Measurements from ENCODE around the gene ADGRG6.
A peak's percentile ranks its signal among the peaks of the same experiment; 100 is the strongest.
"Not testable (repeated sequence)": the region's sequence is repeated elsewhere in the genome, so short reads cannot be mapped to it uniquely, and the experiment has no call there.

ADGRG6 gene

DNA sequence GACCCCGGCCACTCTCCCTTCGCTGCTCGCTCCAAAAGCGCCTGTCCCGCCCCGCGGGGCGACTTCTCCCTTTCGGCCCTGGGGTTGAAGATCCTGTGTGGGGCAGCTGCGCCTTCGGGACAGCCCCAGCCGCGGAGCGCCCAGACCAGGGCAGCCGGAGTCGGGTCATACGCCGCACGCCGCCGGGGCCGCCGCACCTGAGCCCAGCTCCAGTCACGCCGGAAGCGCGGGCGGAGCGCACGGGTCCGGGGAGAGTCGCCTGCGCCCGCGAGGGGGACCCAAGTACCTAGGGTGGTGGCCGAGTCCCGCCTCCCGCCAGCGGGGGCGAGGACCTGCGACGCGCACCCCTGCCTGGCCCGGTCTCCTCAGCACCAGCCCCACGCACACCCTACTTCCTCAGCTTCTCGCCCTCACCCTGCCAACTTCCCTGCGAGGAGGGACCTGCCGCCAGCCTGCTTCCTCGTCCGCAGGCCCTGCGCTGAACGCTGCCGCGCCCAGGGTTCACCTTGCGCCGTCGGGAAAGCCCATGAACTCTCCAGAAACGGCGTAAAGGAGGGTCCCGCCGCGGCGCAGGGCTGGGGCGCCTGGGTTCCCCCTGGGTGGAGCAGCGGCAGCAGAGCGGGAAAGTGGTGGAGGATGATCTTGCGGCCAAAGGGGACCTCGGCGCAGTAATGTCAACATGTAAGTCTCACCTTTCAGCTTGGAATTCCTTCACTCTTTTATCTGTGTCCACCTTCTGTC lies at the start of gene ADGRG6:
ADGRG6 (plus strand) TSS at position 357 of the 741 bp plus-strand sequence; CDS start at position 680, 323 bp downstream.
- DNase-seq (ENCODE audit: low spot score) = peak; percentile 47

DNA sequence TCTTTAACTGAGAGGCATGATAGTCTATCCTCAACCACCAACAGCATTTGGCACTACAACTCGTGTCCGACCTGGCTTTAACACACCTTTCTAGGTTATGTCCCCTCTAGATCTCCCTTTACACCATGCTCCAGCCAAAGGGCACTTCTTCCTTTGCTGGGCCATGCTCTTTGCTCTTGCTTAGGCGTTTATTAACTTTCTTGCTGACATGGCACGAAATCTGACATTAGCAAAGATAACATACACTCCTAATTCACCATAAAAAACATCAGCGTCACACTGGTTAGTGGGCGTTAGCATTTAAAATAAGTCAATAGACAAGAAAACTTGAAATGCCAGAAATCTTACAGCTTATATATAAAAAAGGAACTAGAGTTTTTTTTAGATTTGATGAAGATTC lies 47.3 kb upstream of the ADGRG6 start:
- no peak for DNase-seq (ENCODE audit: low spot score)

DNA sequence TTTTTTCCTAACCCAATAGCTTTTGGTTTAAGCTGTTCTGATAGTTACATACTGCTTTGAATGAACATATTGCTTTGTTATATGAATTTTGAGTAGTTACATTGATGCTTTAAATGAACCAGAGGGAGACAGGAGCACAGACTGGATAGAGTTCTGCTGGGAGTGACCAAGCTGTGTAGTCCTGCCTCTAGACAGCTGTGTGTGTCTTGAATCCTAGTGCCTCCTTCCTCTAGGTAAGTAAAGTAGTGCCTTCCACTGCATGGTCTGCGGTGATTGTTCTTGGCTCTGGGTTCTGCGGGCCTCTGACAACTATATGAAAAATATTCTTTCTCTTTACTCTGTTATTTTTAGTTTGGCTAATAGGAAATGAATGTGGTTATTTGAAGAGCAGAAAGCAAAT lies 46.0 kb upstream of the ADGRG6 start:
- no peak for DNase-seq (ENCODE audit: low spot score)

DNA sequence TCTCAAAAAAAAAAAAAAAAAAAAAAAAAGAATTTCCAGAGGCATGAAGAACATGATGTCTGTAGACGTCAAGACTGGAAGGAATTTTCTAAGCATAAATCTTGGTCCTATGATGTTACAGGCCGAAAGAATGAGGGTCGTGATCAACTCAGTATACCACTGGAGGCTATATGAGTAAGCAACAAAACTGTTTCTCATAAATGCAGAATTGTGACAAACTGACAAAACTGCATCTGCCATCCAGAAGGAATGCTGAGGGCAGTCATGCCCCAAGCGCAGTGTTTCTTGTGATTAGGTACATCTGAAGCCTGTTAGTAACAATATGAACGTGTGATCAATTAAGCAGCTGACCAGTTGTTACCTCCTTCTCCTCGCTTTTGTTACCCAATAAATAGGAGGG lies 43.5 kb upstream of the ADGRG6 start:
- DNase-seq (ENCODE audit: low spot score) = no peak

DNA sequence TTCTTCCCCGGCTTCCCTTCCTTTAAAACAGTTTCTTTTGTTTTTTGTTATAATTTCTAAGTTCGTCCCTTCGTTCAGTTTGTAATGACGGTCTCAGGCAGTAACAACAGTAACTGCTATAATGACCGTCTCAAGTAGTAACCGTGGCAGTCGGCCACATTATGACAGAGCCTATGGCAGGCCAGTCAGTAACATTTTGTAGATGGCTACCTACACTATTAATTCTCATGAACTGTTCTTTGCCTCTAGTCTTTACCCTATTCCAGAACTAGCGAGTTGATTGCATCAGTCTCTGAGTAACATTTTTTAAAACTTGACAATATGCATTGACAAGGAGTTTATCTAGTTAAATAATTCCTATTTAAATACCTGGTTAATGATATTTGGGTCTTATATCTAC lies 43.0 kb upstream of the ADGRG6 start:
- DNase-seq (ENCODE audit: low spot score) = no peak

DNA sequence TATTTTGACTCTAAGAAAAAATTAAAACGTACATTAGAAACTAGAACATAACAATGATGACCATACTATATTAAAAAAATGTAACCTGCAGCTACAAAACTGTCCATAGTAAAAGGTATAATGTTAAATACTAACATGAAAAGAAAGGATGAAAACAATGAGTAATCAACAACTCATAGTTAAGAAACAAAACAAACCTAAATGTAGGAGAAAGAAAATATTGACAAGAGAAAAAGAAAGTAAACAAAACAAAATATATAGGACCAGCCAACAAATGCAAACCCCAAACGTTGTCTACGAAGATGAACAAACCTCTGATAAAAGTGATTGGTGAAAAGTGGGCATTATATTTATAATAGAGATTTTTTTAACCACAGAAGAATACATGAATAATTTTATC lies 41.1 kb upstream of the ADGRG6 start:
- no peak for DNase-seq (ENCODE audit: low spot score)

DNA sequence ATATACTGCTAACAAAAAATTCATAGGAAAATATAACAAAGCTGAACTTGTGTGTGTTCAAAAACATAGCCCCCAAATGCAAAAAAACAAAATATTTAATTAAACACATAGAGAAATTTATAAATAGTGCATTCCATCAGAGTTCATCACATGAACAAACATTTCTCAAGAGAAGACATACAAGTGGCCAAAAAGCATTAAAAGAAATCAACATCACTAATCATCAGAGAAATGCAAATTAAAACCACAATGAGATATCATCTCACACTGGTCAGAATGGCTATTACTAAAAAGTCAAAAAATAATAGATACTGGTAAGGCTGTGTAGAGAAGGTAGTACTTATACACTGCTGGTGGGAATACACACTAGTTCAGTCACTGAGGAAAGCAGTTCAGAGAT lies 39.6 kb upstream of the ADGRG6 start:
- no peak for DNase-seq (ENCODE audit: low spot score)

DNA sequence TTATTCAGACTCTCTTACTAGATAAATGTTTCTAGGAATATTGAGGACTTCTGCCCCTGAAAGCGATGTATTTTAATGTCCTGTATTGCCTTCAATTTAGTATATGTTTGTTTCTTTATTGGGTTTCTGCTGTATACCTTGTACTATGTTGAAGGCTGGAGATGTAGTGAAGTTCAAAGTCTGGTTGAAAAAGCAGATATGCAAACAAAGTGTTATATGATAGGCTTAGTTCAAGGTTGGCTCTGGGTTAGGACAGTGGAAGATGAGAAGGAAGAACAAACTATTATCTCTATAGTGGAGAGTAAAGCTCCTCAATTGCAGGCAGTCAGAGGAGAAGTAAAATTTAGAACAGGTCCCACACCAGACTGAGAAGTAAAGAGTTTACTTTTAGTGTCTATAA lies 36.3 kb upstream of the ADGRG6 start:
- DNase-seq (ENCODE audit: low spot score) = no peak

DNA sequence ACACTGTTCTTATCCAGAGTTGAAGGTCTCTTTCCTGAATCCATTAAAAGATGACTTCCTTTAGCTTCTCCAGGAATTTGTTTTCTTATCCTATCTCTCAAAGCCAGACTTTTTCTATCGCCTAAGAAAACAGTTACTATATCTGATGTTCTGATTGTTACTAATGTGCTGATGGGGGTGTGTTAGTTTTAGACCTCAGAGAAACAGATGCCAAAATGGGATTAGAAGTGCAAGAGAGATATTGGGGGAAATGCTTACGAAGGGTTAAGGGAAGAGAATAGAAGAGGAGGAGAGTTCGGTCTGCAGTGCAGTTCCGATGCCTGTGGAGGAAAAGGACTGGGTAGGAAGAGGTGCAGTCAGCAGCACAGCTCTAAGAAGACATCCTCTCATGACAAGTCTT lies 35.7 kb upstream of the ADGRG6 start:
- no peak for DNase-seq (ENCODE audit: low spot score)

DNA sequence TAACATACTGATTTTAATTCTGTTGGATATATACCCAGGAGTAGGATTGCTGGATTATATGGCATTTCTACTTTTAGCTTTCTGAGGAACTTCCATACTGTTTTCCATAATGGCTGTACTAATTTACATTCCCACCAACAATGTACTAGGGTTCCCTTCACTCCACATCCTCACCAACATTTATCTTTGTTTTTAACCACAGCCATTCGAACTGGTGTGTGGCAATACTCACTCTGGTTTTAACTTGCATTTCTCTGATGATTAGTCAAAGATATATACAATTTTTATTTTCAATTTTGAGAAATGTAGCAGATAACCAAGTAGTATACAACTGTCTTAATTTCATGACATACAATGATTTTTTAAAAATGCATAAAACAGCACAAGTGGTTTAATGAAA lies 30.3 kb upstream of the ADGRG6 start:
- DNase-seq (ENCODE audit: low spot score) = no peak

DNA sequence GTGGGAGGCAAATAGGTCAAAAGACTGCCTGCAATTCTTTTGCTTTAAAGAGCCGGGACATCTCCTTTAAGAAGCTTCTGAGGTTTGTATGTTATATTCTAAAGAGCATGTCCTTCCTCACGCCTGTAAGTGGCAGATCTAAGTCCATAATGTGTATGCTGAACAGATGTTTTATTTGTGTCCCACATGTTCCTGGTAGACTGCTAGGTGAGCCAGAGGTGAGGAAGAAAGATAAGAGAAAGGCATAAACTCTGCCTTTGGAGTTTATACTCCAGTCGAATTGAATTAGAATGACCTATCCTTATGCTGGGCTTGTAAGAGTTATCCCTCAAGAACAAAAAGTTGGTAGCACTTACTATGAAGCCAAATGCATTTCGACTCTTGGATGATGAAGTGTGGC lies 27.2 kb upstream of the ADGRG6 start:
- no peak for DNase-seq (ENCODE audit: low spot score)

DNA sequence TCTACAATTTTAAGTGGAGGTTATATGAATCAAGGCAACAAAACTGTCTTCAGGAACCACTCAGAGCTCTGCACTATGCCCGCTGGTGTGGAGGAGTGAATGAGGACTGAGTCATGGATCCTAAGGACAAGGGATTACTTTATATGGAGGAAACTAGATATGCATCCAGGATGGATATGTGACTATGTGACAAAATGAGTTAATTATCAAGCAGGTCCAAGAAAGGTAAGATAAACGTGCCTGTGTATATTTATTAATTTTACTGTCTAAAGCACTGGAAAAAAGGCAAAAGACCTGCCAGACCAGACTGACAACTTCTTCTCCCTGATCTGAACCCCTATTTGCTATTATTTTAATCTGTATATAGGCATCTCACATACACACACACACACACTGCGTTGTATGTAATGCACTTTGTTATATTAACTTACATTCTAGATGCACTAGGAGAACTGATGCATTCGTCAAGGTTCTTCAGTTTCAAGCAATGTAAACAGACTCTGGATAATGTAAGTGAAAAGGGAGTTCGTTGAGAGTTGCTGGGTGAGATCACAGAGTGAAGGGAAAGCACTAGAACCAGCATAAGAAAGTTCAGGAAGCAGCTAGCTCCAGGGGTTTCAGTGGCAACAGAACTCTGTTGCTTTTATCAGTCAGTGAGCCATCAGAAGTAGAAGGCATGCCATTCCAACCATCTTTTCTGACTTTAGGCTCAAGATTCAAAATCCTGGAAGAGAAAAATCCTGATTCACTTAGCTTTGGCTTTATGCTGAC lies 26.4 kb upstream of the ADGRG6 start:
- DNase-seq (ENCODE audit: low spot score) = no peak

DNA sequence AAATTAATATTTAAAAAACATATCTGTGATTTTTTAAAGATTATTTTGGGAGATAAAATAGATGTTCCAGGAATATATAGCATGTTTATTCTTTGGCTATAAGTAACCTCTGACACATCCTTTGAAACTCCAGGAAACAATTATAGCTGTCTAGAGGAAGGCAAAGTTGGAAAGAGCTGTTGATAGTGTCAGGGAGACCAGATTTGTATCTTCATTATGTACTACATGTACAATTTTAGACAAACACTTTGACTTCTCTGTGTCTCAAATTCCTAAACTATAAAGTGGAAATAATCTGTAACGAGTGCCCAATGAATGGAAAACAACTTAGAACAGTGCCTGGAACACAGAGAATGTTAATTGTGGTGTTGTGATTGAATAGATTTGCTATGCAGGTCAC lies 25.6 kb upstream of the ADGRG6 start:
- no peak for DNase-seq (ENCODE audit: low spot score)

DNA sequence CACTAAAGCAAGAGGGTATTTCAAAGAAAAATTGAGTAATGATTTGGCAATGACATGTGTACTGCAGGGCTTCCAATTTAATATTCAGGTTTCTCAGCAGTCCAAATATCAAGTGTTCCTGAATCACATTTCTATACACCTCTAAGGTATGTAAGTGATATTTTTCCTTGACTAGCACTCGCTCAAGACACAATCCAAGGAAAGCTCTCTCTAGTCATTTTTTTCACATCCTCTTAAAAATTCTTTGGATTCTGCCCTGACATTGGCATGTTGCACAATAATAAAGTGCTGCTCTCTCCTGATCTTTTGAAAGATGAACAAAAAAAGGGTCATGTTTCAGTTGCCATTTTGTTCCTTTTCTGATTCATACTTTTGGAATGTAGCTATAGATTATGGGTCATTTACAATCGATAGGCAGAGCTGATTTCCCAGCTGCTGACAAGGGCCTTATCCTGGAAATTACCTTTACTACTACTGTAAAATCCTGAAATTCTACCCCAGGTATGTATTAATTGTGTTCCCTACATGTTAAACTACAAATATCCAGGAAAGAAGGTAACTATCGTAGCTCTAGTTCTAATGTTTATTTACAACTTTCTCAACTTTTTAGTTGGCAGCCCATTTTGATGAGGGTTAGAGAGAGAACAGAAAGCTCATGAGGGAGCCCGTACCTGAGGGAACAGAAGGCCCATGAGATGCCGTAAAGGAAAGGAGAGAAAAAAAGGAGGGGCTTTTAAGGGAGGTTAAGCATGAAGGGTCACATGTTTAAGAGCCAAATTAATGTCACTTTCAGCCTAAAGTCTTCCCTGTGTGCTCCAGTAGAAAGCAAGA lies 22.2 kb upstream of the ADGRG6 start:
- DNase-seq (ENCODE audit: low spot score) = no peak

DNA sequence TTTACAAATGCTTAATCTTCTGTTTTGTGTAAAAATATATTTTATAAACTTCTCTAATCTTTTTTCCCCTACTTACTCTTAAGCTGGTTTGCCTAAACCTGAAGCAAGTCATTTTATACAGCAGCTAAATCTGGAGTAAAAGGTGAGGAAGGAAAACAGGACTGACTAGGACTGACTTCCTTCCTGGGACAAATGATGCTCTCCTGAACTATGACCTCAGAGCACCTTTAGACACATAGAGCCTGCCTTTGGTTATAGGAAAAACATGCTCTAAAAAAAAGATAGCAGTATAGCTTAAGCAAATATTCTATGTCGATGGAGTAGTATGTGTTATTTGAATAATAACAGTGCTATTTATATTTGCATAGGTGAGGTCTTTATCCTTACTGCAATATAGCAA lies 21.5 kb upstream of the ADGRG6 start:
- no peak for DNase-seq (ENCODE audit: low spot score)

DNA sequence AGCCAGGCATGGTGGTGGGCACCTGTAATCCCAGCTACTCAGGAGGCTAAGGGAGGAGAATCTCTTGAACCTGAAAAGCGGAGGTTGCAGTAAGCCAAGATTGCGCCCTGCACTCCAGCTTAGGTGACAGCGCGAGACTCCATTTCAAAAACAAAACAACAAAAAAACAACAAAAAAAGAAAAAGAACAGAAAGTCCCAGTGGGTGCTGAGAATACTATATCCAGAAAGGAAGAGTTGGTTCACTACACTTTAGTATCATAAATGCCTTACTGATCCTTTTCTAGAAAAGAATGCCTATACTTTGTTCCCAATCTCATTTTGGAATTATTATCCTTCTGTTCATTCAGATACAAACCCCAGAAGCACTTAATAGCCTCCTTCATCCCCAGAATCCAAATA lies 20.9 kb upstream of the ADGRG6 start:
- no peak for DNase-seq (ENCODE audit: low spot score)

DNA sequence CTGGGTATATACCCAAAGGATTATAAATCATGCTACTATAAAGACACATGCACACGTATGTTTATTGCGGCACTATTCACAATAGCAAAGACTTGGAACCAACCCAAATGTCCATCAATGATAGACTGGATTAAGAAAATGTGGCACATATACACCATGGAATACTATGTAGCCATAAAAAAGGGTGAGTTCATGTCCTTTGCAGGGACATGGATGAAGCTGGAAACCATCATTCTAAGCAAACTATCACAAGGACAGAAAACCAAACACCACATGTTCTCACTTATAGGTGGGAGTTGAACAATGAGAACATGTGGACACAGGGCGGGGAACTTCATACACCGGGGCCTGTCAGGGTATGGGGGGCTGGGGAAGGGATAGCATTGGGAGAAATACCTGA lies 18.7 kb upstream of the ADGRG6 start:
- not testable (repeated sequence) for DNase-seq (ENCODE audit: low spot score)

DNA sequence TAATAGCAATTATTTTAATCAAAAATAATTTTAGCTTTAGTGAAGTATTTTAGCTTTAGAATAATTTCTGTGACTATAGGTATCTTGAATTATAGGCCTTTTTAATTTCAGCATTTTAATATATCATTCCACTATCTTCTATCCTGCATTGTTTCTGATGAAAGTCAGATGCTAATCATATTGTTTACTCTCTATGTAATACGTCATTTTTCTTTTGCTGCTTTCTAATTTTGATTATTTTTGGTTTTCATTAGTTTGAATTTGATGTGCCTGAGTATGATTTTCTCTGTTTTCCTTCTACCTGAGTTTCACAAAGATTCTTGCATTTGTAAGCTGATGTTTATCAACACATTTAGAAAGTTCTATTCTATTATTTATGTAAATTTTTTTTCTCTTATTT lies 17.4 kb upstream of the ADGRG6 start:
- no peak for DNase-seq (ENCODE audit: low spot score)

DNA sequence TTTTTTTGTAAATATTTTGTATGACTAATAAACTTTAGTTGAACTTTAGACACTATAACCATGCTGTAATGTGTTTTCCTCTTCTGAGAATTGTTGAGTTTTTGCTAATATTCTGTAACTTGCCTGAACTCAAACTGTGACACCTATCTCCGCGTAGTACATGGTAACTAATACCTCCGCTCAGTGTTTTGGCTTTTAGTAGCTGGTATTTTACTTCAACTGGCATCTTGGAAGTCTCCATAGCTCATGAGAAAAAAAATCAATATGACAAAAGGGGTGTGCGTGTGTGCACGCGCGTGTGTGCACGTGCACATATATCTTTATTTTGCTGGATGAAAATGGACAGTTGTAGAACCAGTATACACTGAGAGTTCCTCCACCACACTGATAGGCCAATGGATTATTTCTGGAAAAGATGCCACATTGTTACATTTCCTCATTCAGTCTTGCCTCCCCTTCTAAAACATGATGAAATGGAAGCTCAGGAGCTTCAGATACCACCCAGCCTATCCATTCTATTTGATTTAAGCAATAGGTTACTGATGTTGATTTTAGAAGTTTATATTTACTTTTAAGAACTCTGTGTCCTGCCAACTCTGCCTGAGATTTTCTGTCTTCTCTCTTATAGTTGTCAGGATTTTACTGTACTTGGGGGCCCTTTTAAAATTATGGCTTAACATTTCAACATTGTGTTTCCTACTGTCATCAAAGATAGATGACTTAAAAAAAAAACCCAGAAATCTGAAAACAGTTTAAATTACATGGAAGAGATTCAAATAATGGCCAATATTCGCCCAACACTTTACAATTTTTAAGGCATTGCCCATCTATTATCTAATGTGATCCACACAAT lies 16.3 kb upstream of the ADGRG6 start:
- no peak for DNase-seq (ENCODE audit: low spot score)

DNA sequence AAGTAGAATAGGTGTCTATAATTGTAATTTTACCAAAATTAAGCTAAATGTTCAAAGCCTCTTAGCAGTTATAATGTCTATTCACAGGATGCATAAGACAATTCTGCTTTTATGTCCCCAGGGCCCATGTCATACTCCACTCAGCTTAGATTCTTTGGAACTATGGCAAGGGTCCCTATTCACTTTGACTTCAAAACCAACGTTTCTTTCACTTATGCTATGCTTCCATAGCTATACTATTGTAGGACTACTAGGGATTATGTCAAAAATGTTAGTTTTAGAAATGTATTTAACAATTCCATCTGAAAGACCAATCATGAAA lies 15.8 kb upstream of the ADGRG6 start:
- no peak for DNase-seq (ENCODE audit: low spot score)

DNA sequence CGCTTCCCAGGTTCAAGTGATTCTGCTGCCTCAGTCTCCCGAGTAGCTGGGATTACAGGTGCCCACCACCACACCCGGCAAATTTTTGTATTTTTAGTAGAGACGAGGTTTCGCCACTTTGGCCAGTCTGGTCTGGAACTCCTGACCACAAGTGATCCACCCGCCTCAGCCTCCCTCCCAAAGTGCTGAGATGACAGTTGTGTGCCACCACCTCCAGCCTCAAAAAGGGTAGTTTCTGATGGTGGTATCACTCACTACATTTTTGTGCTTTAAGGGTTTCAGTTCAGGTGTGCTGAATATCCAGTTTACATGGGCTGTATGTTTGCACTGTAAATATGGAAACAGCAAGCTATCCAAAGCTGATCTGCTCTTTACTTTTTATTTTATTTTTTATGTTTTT lies 12.1 kb upstream of the ADGRG6 start:
- no peak for DNase-seq (ENCODE audit: low spot score)

DNA sequence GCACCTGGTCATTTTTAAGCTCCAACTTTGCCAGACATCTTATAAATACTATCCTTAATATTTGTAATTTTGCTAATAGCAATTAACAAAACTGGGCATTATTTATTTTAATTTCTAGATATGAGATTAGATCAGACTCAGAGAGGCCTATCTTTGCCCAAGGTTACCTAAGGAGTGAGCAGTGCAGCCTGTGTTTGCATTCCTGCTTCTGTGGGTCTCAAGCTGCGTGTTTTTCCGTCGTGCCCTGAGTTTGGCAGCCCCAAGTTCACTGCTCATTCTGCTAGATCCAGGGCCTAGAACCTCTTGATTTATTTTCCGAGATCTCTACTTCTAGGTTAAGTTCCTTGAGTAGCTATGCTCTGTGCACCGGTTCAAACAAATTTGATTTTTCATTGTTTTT lies 11.0 kb upstream of the ADGRG6 start:
- no peak for DNase-seq (ENCODE audit: low spot score)
